Fibroblast of lung (primary cell): ENCODE measurements around the gene STAT3. TPM values are rescaled to one million over a fixed set of nuclear protein-coding genes. Genes with fewer than 3 reads are reported as not detected.
A peak's percentile ranks its signal among the peaks of the same experiment; 100 is the strongest.
"Not testable (repeated sequence)": the region's sequence is repeated elsewhere in the genome, so short reads cannot be mapped to it uniquely, and the experiment has no call there.

Source experiments
- DNase-seq, 2 donors: peaks; one replicate each; pipeline versions ENCODE4 v3.0.0 to v3.0.0-alpha.2; 2010; ENCODE audit warnings: low read depth in 2 of 2
- H2AFZ ChIP-seq: 2 replicates; pipeline ENCODE4 v1.5.1; 2012; ENCODE audit warnings: low read length, control low read depth, inconsistent platforms
- H3K27ac ChIP-seq: 2 replicates; pipeline ENCODE4 v1.5.1; 2011; ENCODE audit warnings: low read length, control low read depth; ENCODE audit not compliant: insufficient read depth
- H3K27me3 ChIP-seq: 2 replicates; pipeline ENCODE4 v1.5.1; 2011; ENCODE audit warnings: mild to moderate bottlenecking, low read length; ENCODE audit not compliant: control insufficient read depth, insufficient read depth
- H3K36me3 ChIP-seq: 2 replicates; pipeline ENCODE4 v1.5.1; 2011; ENCODE audit warnings: low read length; ENCODE audit not compliant: control insufficient read depth, insufficient read depth
- H3K4me1 ChIP-seq: 2 replicates; pipeline ENCODE4 v1.5.1; 2011; ENCODE audit warnings: low read length; ENCODE audit not compliant: control insufficient read depth, insufficient read depth; ENCODE audit errors: extremely low read depth
- H3K4me2 ChIP-seq: 2 replicates; pipeline ENCODE4 v1.5.1; 2011; ENCODE audit warnings: low read length, control low read depth; ENCODE audit not compliant: insufficient read depth; ENCODE audit errors: extremely low read depth
- H3K4me3 ChIP-seq, 4 experiments: fragments of 200-600 bp in 1 of 4; sonication (generic) in 1 of 4; replicated peaks in 1 of 4; 2 replicates each; pipeline ENCODE4 v1.5.1; 2011 to 2016; ENCODE audit warnings: low read length in 4 of 4, low read depth in 3 of 4, mild to moderate bottlenecking in 3 of 4, control low read depth in 2 of 4, inconsistent platforms in 1 of 4, mixed read lengths in 1 of 4; ENCODE audit not compliant: insufficient read depth in 1 of 4; ENCODE audit errors: control extremely low read depth in 1 of 4
- H3K79me2 ChIP-seq: 2 replicates; pipeline ENCODE4 v1.5.1; 2012; ENCODE audit warnings: mild to moderate bottlenecking, low read length, inconsistent platforms; ENCODE audit not compliant: control insufficient read depth, insufficient read depth
- H3K9ac ChIP-seq: 2 replicates; pipeline ENCODE4 v1.5.1; 2011; ENCODE audit warnings: mild to moderate bottlenecking, low read length, control low read depth; ENCODE audit not compliant: insufficient read depth
- H3K9me3 ChIP-seq: 2 replicates; pipeline ENCODE4 v1.5.1; 2012; ENCODE audit warnings: low read depth, low read length; ENCODE audit not compliant: control insufficient read depth, insufficient read depth
- H4K20me1 ChIP-seq: 2 replicates; pipeline ENCODE4 v1.5.1; 2011; ENCODE audit warnings: low read length; ENCODE audit not compliant: control insufficient read depth, insufficient read depth; ENCODE audit errors: extremely low read depth
- EZH2 ChIP-seq: IDR thresholded peaks from 2 replicates; pipeline ENCODE4 v1.5.1; 2012; ENCODE audit warnings: low read length, control low read depth, mild to moderate bottlenecking; ENCODE audit errors: missing control alignments
- polyA plus RNA-seq, 2 donors: library from polyadenylated mRNA; depleted of rRNA in 1 of 2; stranded (reverse) in 1 of 2; unstranded in 1 of 2; fragments of >200 nt; gene quantifications; 2 replicates each; pipeline ENCODE4 v1.2.1, GENCODE V29; 2011 to 2012; ENCODE audit warnings: missing spikeins in 1 of 2
- total RNA-seq: library from RNA; depleted of rRNA; stranded (reverse); fragments of >200 nt; gene quantifications from 2 replicates; pipeline ENCODE4 v1.2.1, GENCODE V29; 2014
- TF ChIP-seq, protein P1 (sequence below), 2 donors: IDR thresholded peaks in 1 of 2; conservative IDR thresholded peaks in 1 of 2; 1 replicate in 1 of 2; 2 replicates in 1 of 2; pipeline ENCODE4 v1.5.1; 2011 to 2012; ENCODE audit warnings: low read length in 2 of 2, control low read depth in 1 of 2, inconsistent platforms in 1 of 2, low read depth in 1 of 2, mild to moderate bottlenecking in 1 of 2

The STAT3 gene
- total and polyA plus RNA-seq, 2 donors (not counting 1 experiment from before 2014, with no cell fraction given), result 75.0 to 101 TPM

DNA sequence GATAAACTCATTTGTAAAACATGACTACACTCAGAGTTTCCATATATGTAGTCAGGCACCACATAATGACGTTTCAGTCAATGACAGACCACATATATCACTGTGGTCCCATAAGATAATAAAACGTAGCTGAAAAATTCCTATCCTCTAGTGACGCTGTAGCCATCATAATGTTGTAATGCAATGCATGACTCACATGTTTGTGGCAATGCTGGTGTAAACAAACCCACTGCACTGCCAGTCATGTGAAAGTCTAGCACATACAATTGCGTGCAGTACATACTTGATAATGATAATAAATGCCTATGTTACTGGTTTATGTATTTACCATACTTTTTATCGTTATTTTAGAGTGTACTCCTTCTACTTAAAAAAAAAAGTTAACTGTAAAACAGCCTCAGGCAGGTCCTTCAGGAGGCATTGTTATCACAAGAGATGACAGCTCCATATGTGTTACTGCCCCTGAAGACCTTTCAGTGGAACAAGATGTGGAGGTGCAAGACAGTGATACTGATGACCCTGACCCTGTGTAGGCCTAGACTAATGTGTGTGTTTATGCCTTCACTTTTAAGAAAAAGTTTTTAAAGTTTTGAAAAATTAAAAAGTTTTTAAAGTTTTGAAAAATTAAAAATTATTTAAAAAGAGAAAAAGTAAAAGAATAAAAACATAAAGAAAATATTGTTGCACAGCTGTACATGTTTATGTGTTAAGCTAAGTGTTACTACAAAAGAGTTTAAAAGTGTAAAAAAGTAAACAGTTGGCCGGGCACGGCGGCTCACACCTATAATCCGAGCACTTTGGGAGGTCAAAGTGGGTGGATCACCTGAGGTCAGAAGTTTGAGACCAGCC, 121.1 kb downstream of the STAT3 start:
- Histone ChIP-seq H3K79me2 (peaks cover 10% of the 10 kb centered on the region), H3K9me3 (no peaks in the 10 kb centered on the region), H3K36me3 (no peaks in the 10 kb centered on the region), H2AFZ (no peak overlapping the region), H3K4me1 (peaks cover 2% of the 10 kb centered on the region), H4K20me1 (no peaks in the 10 kb centered on the region), H3K27ac (peak overlapping the region; percentile 81), H3K4me2 (no peak overlapping the region), H3K9ac (no peak overlapping the region), H3K27me3 (no peaks in the 10 kb centered on the region), H3K4me3 (no peak overlapping the region)
- peak; percentile 87 to 99 for DNase-seq
- TF ChIP-seq EZH2, result no peak
- TF ChIP-seq, protein P1, sequence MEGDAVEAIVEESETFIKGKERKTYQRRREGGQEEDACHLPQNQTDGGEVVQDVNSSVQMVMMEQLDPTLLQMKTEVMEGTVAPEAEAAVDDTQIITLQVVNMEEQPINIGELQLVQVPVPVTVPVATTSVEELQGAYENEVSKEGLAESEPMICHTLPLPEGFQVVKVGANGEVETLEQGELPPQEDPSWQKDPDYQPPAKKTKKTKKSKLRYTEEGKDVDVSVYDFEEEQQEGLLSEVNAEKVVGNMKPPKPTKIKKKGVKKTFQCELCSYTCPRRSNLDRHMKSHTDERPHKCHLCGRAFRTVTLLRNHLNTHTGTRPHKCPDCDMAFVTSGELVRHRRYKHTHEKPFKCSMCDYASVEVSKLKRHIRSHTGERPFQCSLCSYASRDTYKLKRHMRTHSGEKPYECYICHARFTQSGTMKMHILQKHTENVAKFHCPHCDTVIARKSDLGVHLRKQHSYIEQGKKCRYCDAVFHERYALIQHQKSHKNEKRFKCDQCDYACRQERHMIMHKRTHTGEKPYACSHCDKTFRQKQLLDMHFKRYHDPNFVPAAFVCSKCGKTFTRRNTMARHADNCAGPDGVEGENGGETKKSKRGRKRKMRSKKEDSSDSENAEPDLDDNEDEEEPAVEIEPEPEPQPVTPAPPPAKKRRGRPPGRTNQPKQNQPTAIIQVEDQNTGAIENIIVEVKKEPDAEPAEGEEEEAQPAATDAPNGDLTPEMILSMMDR (conservative IDR thresholded peaks at IDR 0.05 in 1 of 2, IDR thresholded peaks at IDR 0.05 in 1 of 2; ENCODE audit: low read depth in 1 of 2, low read length in 2 of 2), result no peak

DNA sequence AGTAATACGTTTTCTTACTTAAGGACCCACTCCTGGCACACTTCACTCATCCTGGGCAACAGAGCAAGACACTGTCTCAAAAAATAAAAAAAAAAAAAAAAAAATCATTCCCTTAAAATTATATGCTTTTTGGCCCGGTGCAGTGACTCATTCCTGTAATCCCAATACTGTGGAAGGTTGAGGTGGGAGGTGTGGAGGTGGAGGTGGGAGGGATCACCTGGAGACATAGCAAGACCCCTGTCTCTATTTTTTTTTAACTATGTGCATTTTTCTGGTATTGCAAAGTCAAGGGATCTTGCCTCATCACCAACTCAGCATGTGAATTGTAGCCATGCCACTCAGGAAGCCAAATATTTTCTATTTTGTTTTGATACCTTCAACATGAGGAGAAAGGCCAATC, 121.8 kb downstream of the STAT3 start:
- Histone ChIP-seq H3K9ac (no peak overlapping the region), H3K4me1 (peaks cover 2% of the 10 kb centered on the region), H3K4me2 (peak overlapping the region; percentile 13), H4K20me1 (no peaks in the 10 kb centered on the region), H3K27ac (peak overlapping the region; percentile 81), H3K79me2 (peaks cover 10% of the 10 kb centered on the region), H3K27me3 (no peaks in the 10 kb centered on the region), H2AFZ (no peak overlapping the region), H3K36me3 (no peaks in the 10 kb centered on the region), H3K4me3 (no peak overlapping the region), H3K9me3 (no peaks in the 10 kb centered on the region)
- no peak for DNase-seq
- TF ChIP-seq EZH2, result no peak
- TF ChIP-seq, protein P1 (conservative IDR thresholded peaks at IDR 0.05 in 1 of 2, IDR thresholded peaks at IDR 0.05 in 1 of 2; ENCODE audit: low read depth in 1 of 2, low read length in 2 of 2), result no peak

DNA sequence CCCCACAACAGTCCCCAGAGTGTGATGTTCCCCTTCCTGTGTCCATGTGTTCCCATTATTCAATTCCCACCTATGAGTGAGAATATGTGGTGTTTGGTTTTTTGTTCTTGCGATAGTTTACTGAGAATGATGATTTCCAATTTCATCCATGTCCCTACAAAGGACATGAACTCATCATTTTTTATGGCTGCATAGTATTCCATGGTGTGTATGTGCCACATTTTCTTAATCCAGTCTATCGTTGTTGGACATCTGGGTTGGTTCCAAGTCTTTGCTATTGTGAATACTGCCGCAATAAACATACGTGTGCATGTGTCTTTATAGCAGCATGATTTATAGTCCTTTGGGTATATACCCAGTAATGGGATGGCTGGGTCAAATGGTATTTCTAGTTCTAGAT, 123.9 kb downstream of the STAT3 start:
- not testable (repeated sequence) for H3K27ac ChIP-seq, H3K9me3 ChIP-seq, H4K20me1 ChIP-seq, DNase-seq, H3K27me3 ChIP-seq, H3K4me1 ChIP-seq, H3K9ac ChIP-seq, H3K79me2 ChIP-seq, H2AFZ ChIP-seq, H3K36me3 ChIP-seq, H3K4me3 ChIP-seq, H3K4me2 ChIP-seq

Other genes starting within 250 kb of the STAT3 start
- 44.7 and 65.2 TPM in 2 replicates for gene RAB5C, start 233.5 kb downstream of the STAT3 start, total RNA-seq
- gene RAB5C, start 233.5 kb downstream of the STAT3 start, polyA plus RNA-seq, result 162 and 197 TPM in 2 replicates
- not detected in 2 replicates for gene KCNH4, start 207.3 kb downstream of the STAT3 start, total RNA-seq
- gene KCNH4, start 207.3 kb downstream of the STAT3 start, polyA plus RNA-seq, result 0.01 and 0.03 TPM in 2 replicates
- not detected in 2 replicates for gene HCRT, start 203.0 kb downstream of the STAT3 start, total RNA-seq
- not detected in 2 replicates for gene HCRT, start 203.0 kb downstream of the STAT3 start, polyA plus RNA-seq
- 20.0 and 26.6 TPM in 2 replicates for gene GHDC, start 193.9 kb downstream of the STAT3 start, total RNA-seq
- gene GHDC, start 193.9 kb downstream of the STAT3 start, polyA plus RNA-seq, result 6.1 and 6.7 TPM in 2 replicates
- 24.4 and 25.9 TPM in 2 replicates for gene STAT5B, start 112.1 kb downstream of the STAT3 start, total RNA-seq
- gene STAT5B, start 112.1 kb downstream of the STAT3 start, polyA plus RNA-seq, result 18.0 and 29.6 TPM in 2 replicates
- gene STAT5A, start 99.9 kb downstream of the STAT3 start, total RNA-seq, result 26.2 and 28.4 TPM in 2 replicates
- gene STAT5A, start 99.9 kb downstream of the STAT3 start, polyA plus RNA-seq, result 5.5 and 6.9 TPM in 2 replicates
- gene CAVIN1, start 34.8 kb upstream of the STAT3 start, total RNA-seq, result 331 and 372 TPM in 2 replicates
- 432 and 490 TPM in 2 replicates for gene CAVIN1, start 34.8 kb upstream of the STAT3 start, polyA plus RNA-seq
- gene ATP6V0A1, start 70.4 kb upstream of the STAT3 start, total RNA-seq, result 35.7 and 65.7 TPM in 2 replicates
- gene ATP6V0A1, start 70.4 kb upstream of the STAT3 start, polyA plus RNA-seq, result 26.7 and 42.7 TPM in 2 replicates
- gene NAGLU, start 147.8 kb upstream of the STAT3 start, total RNA-seq, result 22.3 and 31.9 TPM in 2 replicates
- 18.5 and 19.5 TPM in 2 replicates for gene NAGLU, start 147.8 kb upstream of the STAT3 start, polyA plus RNA-seq
- gene HSD17B1, start 164.5 kb upstream of the STAT3 start, total RNA-seq, result 2.1 and 2.6 TPM in 2 replicates
- gene HSD17B1, start 164.5 kb upstream of the STAT3 start, polyA plus RNA-seq, result 0.40 and 0.80 TPM in 2 replicates
- 9.8 and 16.5 TPM in 2 replicates for gene COASY, start 173.7 kb upstream of the STAT3 start, total RNA-seq
- gene COASY, start 173.7 kb upstream of the STAT3 start, polyA plus RNA-seq, result 20.3 and 31.6 TPM in 2 replicates
- gene MLX, start 178.7 kb upstream of the STAT3 start, total RNA-seq, result 32.6 and 36.2 TPM in 2 replicates
- gene MLX, start 178.7 kb upstream of the STAT3 start, polyA plus RNA-seq, result 49.3 and 56.1 TPM in 2 replicates
- 2.3 and 4.6 TPM in 2 replicates for gene PSMC3IP, start 189.3 kb upstream of the STAT3 start, total RNA-seq
- 8.0 and 18.7 TPM in 2 replicates for gene PSMC3IP, start 189.3 kb upstream of the STAT3 start, polyA plus RNA-seq
- gene RETREG3, start 220.9 kb upstream of the STAT3 start, total RNA-seq, result 67.0 and 68.6 TPM in 2 replicates
- 30.0 and 37.5 TPM in 2 replicates for gene RETREG3, start 220.9 kb upstream of the STAT3 start, polyA plus RNA-seq
- gene TUBG1, start 221.2 kb upstream of the STAT3 start, total RNA-seq, result 12.8 and 16.7 TPM in 2 replicates
- gene TUBG1, start 221.2 kb upstream of the STAT3 start, polyA plus RNA-seq, result 60.0 and 124 TPM in 2 replicates